Activated CD4-positive, alpha-beta memory T cell treated with anti-CD3 and anti-CD28 coated beads, Interleukin-2, amount 10 ng/mL, durations not matched to agents 7 days and 5 days (primary cell): ENCODE results near the gene KLF6. TPM values are rescaled to one million over a fixed set of nuclear protein-coding genes. Genes with fewer than 3 reads are reported as not detected.
A peak's percentile ranks its signal among the peaks of the same experiment; 100 is the strongest.

Experiments used
- CTCF ChIA-PET: fragments of 350-600 bp; sonication (Branson Sonifier 250); formaldehyde crosslinking; loops from one replicate; lab custom pipeline; 2021; ENCODE audit warnings: antibody characterized with exemption, inconsistent platforms; lab: Charles Lee
- POLR2A ChIA-PET: fragments of 350-600 bp; sonication (Branson Sonifier 250); formaldehyde crosslinking; loops from one replicate; lab custom pipeline; 2021; ENCODE audit warnings: antibody characterized with exemption; lab: Charles Lee
- DNase-seq: peaks from one replicate; pipeline ENCODE4 v3.0.0-alpha.2; 2020
- H3K27ac Mint-ChIP-seq: one replicate; pipeline ENCODE4 v1.8.0; 2021; ENCODE audit warnings: mild to moderate bottlenecking, mixed read lengths
- H3K27me3 Mint-ChIP-seq: one replicate; pipeline ENCODE4 v1.8.0; 2021; ENCODE audit warnings: mixed read lengths
- H3K36me3 Mint-ChIP-seq: one replicate; pipeline ENCODE4 v1.8.0; 2021; ENCODE audit warnings: low read depth, mixed read lengths
- H3K4me1 Mint-ChIP-seq: one replicate; pipeline ENCODE4 v1.8.0; 2021; ENCODE audit warnings: mixed read lengths
- H3K4me3 Mint-ChIP-seq: one replicate; pipeline ENCODE4 v1.8.0; 2021; ENCODE audit warnings: mild to moderate bottlenecking, mixed read lengths
- H3K9me3 Mint-ChIP-seq: one replicate; pipeline ENCODE4 v1.8.0; 2021; ENCODE audit warnings: mixed read lengths
- total RNA-seq, 2 experiments: library from RNA; stranded (reverse); gene quantifications; one replicate each; pipeline ENCODE4 v1.2.3, GENCODE V29; 2021

KLF6 gene
- total RNA-seq, 2 experiments from 2014 or later: 220 to 228 TPM

DNA sequence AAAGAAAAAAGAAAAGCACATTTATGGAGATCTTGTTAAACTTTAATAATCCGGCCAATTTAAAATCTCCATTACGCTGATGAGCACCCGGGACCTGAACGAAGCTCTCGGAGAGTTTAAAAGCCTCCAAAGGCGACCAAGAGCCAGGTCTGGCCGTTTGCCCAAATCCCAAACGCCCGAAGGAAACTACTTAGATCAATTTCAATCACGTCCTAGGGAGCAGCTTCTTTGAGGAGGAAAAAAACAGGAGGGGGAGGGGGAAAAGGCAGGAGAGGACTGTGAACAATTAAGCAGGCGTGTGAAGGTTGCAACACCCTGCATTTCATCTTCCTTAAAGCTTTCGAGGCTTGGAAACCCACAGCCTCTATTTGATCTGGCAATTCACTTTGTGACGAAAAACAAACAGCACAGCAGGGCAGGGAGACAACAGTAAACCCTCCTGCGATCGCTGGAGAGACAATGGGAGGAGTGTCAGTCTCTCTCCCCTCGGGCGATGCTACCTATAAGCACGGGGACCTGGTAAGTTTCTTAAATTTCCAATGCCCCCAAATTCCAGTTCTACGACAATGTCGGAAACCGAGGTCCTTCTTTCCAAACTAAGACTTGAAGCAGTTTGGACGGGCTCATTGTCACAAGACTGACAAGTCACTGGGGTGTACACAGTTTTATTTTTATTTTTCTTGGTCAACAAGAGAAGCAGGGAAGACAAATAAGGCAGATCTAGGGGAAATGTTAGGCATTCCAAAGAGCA is 1.2 kb downstream of the KLF6 start:
- Mint-ChIP-seq H3K36me3 (peaks cover 66% of the 10 kb centered on the region), H3K27ac (peak overlapping the region; percentile 98), H3K4me1 (peaks cover 40% of the 10 kb centered on the region), H3K27me3 (no peaks in the 10 kb centered on the region), H3K9me3 (no peaks in the 10 kb centered on the region), H3K4me3 (peak overlapping the region; percentile 97)
- POLR2A ChIA-PET: interaction anchor here (0.8 to 6.8 kb wide), 44 partner anchors 9 to 1509 kb away, joined by 3 to 1053 read pairs (median 22); partner anchors contain the start of gene PITRM1
- DNase-seq: peak; percentile 47
- CTCF ChIA-PET: interaction anchor here (0.9 to 3.2 kb wide), 7 partner anchors 9 to 161 kb away, joined by 3 to 25 read pairs (median 6); no protein-coding TSS in a partner anchor

- H3K4me3 Mint-ChIP-seq: peak overlapping the region; percentile 97
- no peaks in the 10 kb centered on the region for H3K9me3 Mint-ChIP-seq
- ChIA-PET POLR2A (interaction anchor here (0.9 to 6.8 kb wide), 34 partner anchors 8 to 611 kb away, joined by 3 to 1053 read pairs (median 51); partner anchors contain the start of gene PITRM1), CTCF (interaction anchor here (0.9 to 3.2 kb wide), 5 partner anchors 9 to 162 kb away, joined by 3 to 25 read pairs (median 10); no protein-coding TSS in a partner anchor)
- H3K27me3 Mint-ChIP-seq: no peaks in the 10 kb centered on the region
- DNase-seq: peak; percentile 82
- peaks cover 46% of the 10 kb centered on the region for H3K4me1 Mint-ChIP-seq
- H3K36me3 Mint-ChIP-seq: peaks cover 71% of the 10 kb centered on the region
- H3K27ac Mint-ChIP-seq: peak overlapping the region; percentile 98
Observed at GRCh38 chr10:3783316-3783681, 1.7 kb downstream of the KLF6 start.

DNA sequence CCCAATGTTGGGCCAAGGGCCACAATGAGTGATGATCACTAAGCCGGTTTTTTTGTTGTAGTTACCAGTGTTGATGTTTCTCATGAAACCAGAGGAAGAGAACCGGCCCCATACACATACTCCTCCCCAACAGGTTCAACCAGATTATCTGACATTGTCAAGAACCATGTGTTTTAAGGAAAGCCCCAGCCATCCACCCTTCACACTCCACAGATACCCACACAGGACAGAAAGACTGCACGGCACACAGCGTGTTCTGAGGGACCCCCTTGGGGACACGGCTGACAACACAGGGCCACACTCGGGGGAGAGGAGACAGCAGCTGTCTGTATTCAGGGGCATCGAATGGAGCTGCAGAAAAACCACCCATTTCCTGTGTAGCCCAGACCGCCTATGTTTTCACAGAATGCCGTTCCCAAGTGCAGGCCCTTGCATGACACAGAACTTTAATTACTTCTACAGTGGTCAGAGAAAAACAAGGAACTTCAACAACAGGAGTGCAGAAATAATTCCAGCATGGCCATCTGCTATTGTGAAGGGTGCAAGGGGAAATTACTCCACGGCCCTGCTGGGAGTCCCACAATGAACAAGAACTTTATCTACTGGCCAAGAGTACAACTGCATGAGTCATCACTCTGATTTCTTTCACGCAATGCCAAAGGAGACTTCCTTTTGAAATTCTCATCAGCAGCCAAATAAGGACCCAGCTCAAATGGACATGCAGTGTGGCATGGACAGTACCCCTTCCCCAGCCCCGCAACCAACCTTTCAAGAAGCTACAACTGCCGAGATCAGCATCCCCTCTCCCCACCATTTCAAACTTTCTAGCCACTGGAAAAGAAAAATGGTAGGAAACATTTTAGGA is 2.3 kb downstream of the KLF6 start:
- H3K36me3 Mint-ChIP-seq: peaks cover 78% of the 10 kb centered on the region
- peak overlapping the region; percentile 97 for H3K4me3 Mint-ChIP-seq
- ChIA-PET POLR2A (interaction anchor here (0.8 to 6.8 kb wide), 38 partner anchors 8 to 610 kb away, joined by 3 to 1053 read pairs (median 39); partner anchors contain the start of gene PITRM1), CTCF (interaction anchor here (0.6 to 3.2 kb wide), 7 partner anchors 8 to 165 kb away, joined by 3 to 25 read pairs (median 4); no protein-coding TSS in a partner anchor)
- no peaks in the 10 kb centered on the region for H3K9me3 Mint-ChIP-seq
- peaks cover 52% of the 10 kb centered on the region for H3K4me1 Mint-ChIP-seq
- H3K27me3 Mint-ChIP-seq: no peaks in the 10 kb centered on the region
- peak; percentile 68 for DNase-seq
- peak overlapping the region; percentile 98 for H3K27ac Mint-ChIP-seq

DNA sequence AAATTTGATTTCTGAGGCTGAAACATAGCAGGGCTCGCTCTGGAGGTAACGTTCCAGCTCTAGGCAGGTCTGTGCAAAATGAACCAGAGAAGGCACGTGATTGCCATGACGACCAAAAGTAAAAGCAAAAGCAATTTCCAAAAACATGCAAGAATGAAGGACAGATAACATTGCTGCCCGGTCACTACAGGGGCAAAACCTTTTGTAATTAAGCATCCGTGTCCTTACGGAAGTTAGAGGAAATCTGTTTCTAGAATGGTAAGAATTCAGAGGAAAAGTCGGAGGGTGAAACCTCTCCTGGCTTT is 2.9 kb downstream of the KLF6 start:
- H3K27ac Mint-ChIP-seq: peak overlapping the region; percentile 98
- peaks cover 57% of the 10 kb centered on the region for H3K4me1 Mint-ChIP-seq
- no peaks in the 10 kb centered on the region for H3K27me3 Mint-ChIP-seq
- peak; percentile 63 for DNase-seq
- H3K4me3 Mint-ChIP-seq: peak overlapping the region; percentile 97
- ChIA-PET CTCF (interaction anchor here (0.9 to 3.1 kb wide), 6 partner anchors 17 to 873 kb away, joined by 3 to 25 read pairs (median 4); no protein-coding TSS in a partner anchor), POLR2A (interaction anchor here (0.8 to 6.8 kb wide), 31 partner anchors 7 to 584 kb away, joined by 3 to 1053 read pairs (median 57); no protein-coding TSS in a partner anchor)
- no peaks in the 10 kb centered on the region for H3K9me3 Mint-ChIP-seq
- peaks cover 79% of the 10 kb centered on the region for H3K36me3 Mint-ChIP-seq

- H3K27me3 Mint-ChIP-seq: no peaks in the 10 kb centered on the region
- H3K4me3 Mint-ChIP-seq: peak overlapping the region; percentile 97
- peak; percentile 77 for DNase-seq
- peak overlapping the region; percentile 98 for H3K27ac Mint-ChIP-seq
- H3K4me1 Mint-ChIP-seq: peaks cover 59% of the 10 kb centered on the region
- H3K36me3 Mint-ChIP-seq: peaks cover 82% of the 10 kb centered on the region
- H3K9me3 Mint-ChIP-seq: no peaks in the 10 kb centered on the region
- ChIA-PET POLR2A (interaction anchor here (0.8 to 6.8 kb wide), 31 partner anchors 7 to 584 kb away, joined by 3 to 1053 read pairs (median 45); no protein-coding TSS in a partner anchor), CTCF (interaction anchor here (0.9 to 3.1 kb wide), 7 partner anchors 16 to 875 kb away, joined by 3 to 25 read pairs (median 3); no protein-coding TSS in a partner anchor)
Observed at GRCh38 chr10:3781468-3782145, 3.4 kb downstream of the KLF6 start.

DNA sequence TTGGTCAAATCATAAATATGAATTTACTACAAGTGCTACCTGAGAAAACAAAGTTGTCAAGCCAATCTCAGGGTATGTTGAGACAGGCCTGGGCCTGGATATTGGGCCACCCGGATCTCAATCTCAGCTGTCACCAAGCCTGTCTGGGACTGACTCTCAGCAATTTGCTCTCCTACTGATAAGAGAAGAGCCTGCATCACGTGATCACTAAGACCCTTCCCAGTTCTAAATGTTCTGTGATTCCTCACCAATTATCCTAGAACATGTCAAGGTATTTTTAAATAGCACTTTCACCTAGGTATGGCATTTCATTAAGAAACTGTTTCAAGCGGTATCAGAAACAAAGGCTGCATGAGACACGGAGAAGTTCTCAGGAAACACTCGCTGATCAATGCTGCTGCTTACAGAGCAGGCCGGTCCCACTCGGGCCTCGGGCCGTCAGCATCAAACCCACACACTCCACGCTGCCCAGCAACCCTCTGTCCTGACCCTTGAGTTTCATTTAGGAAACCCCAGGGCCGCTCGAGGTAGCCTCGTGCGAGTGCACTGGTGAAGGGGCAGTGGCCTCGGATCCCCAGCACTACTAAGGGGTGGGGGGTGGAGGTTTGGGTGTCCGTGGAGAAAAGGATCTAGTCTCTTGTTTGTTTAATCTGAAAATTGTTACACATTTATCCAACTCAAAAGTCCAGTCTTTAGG is 4.1 kb downstream of the KLF6 start:
- ChIA-PET CTCF (interaction anchor here (1.1 to 3.1 kb wide), 4 partner anchors 23 to 876 kb away, joined by 3 to 25 read pairs (median 7); no protein-coding TSS in a partner anchor), POLR2A (interaction anchor here (1.0 to 6.8 kb wide), 27 partner anchors 10 to 583 kb away, joined by 3 to 1053 read pairs (median 57); no protein-coding TSS in a partner anchor)
- Mint-ChIP-seq H3K4me1 (peaks cover 57% of the 10 kb centered on the region), H3K4me3 (peak overlapping the region; percentile 97), H3K27me3 (no peaks in the 10 kb centered on the region), H3K36me3 (peaks cover 83% of the 10 kb centered on the region), H3K27ac (peak overlapping the region; percentile 98), H3K9me3 (no peaks in the 10 kb centered on the region)
- peak; percentile 35 for DNase-seq

DNA sequence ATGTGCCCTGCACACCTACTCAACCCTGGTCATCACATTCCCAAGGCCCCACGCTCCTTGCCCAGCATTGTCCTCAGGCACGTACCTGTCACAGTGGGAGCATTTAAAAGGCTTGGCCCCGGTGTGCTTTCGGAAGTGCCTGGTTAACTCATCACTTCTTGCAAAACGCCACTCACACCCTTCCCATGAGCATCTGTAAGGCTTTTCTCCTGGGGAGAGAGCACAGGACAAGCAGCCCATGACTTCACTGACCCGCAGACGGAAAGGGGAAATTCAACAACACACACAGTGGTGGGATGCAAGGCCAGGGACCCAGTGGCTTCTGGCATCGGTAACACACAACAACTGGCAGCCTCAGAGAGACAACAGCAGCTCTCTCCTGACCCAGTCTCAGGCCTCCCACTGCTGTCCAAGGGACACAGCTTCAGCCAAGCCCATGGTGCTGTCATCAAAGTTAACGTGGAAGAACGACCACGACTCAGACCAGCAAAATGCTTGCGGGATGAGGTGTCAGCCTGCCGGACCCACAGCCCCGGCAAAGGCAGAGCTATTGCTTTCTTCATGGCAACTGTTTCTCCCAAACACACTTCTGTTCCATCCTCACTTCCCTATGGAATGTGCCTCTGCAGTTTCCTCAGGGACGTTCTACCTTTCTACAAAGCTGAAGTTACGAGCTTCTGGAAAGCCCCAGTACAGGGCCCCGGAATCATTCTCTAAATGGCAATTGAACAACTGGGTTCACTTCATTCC is 4.8 kb downstream of the KLF6 start:
- Mint-ChIP-seq H3K4me3 (peak overlapping the region; percentile 97), H3K36me3 (peaks cover 90% of the 10 kb centered on the region), H3K27ac (peak overlapping the region; percentile 98), H3K4me1 (peaks cover 63% of the 10 kb centered on the region), H3K27me3 (no peaks in the 10 kb centered on the region), H3K9me3 (no peaks in the 10 kb centered on the region)
- ChIA-PET CTCF (interaction anchor here (1.4 kb wide), 1 partner anchor 877 kb away, joined by 3 read pairs; no protein-coding TSS in a partner anchor), POLR2A (interaction anchor here (1.0 to 6.8 kb wide), 15 partner anchors 10 to 349 kb away, joined by 3 to 1053 read pairs (median 90); no protein-coding TSS in a partner anchor)
- DNase-seq: no peak

- Mint-ChIP-seq H3K27me3 (no peaks in the 10 kb centered on the region), H3K9me3 (no peaks in the 10 kb centered on the region), H3K4me3 (peak overlapping the region; percentile 97), H3K4me1 (peaks cover 70% of the 10 kb centered on the region), H3K36me3 (peaks cover 95% of the 10 kb centered on the region), H3K27ac (peak overlapping the region; percentile 98)
- ChIA-PET CTCF (interaction anchor here (1.2 to 1.6 kb wide), 2 partner anchors 28 to 539 kb away, joined by 5 read pairs; no protein-coding TSS in a partner anchor), POLR2A (interaction anchor here (0.8 to 7.3 kb wide), 11 partner anchors 16 to 352 kb away, joined by 3 to 164 read pairs (median 9); no protein-coding TSS in a partner anchor)
- no peak for DNase-seq
Observed at GRCh38 chr10:3779158-3779741, 5.8 kb downstream of the KLF6 start.

GRCh38 chr10:3778692-3779157 is 6.3 kb downstream of the KLF6 start:
- Mint-ChIP-seq H3K9me3 (no peaks in the 10 kb centered on the region), H3K27ac (peak overlapping the region; percentile 77), H3K27me3 (no peaks in the 10 kb centered on the region), H3K4me1 (peaks cover 70% of the 10 kb centered on the region), H3K36me3 (peaks cover 95% of the 10 kb centered on the region), H3K4me3 (peak overlapping the region; percentile 97)
- ChIA-PET CTCF (interaction anchor here (1.2 to 2.5 kb wide), 4 partner anchors 21 to 538 kb away, joined by 5 to 11 read pairs (median 6); no protein-coding TSS in a partner anchor), POLR2A (interaction anchor here (0.8 to 7.3 kb wide), 14 partner anchors 15 to 353 kb away, joined by 3 to 164 read pairs (median 6); no protein-coding TSS in a partner anchor)
- no peak for DNase-seq
